GM12874 (cell line): ENCODE data around the gene COL1A2.

Experiments used
- TF ChIP-seq, protein P1 (sequence below): IDR thresholded peaks from 2 replicates; pipeline ENCODE4 v1.5.1; 2011; ENCODE audit warnings: low read depth, mild to moderate bottlenecking, control low read depth, low read length, moderate library complexity; ENCODE audit not compliant: insufficient read depth

The COL1A2 gene

DNA sequence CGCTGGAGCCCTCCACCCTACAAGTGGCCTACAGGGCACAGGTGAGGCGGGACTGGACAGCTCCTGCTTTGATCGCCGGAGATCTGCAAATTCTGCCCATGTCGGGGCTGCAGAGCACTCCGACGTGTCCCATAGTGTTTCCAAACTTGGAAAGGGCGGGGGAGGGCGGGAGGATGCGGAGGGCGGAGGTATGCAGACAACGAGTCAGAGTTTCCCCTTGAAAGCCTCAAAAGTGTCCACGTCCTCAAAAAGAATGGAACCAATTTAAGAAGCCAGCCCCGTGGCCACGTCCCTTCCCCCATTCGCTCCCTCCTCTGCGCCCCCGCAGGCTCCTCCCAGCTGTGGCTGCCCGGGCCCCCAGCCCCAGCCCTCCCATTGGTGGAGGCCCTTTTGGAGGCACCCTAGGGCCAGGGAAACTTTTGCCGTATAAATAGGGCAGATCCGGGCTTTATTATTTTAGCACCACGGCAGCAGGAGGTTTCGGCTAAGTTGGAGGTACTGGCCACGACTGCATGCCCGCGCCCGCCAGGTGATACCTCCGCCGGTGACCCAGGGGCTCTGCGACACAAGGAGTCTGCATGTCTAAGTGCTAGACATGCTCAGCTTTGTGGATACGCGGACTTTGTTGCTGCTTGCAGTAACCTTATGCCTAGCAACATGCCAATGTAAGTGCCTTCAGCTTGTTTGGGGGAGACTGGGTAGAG is at the start of gene COL1A2:
COL1A2 (plus strand) TSS at position 459 of the 704 bp plus-strand sequence; CDS start at position 596, 137 bp downstream.
- TF ChIP-seq, protein P1, sequence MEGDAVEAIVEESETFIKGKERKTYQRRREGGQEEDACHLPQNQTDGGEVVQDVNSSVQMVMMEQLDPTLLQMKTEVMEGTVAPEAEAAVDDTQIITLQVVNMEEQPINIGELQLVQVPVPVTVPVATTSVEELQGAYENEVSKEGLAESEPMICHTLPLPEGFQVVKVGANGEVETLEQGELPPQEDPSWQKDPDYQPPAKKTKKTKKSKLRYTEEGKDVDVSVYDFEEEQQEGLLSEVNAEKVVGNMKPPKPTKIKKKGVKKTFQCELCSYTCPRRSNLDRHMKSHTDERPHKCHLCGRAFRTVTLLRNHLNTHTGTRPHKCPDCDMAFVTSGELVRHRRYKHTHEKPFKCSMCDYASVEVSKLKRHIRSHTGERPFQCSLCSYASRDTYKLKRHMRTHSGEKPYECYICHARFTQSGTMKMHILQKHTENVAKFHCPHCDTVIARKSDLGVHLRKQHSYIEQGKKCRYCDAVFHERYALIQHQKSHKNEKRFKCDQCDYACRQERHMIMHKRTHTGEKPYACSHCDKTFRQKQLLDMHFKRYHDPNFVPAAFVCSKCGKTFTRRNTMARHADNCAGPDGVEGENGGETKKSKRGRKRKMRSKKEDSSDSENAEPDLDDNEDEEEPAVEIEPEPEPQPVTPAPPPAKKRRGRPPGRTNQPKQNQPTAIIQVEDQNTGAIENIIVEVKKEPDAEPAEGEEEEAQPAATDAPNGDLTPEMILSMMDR, result no peak

DNA sequence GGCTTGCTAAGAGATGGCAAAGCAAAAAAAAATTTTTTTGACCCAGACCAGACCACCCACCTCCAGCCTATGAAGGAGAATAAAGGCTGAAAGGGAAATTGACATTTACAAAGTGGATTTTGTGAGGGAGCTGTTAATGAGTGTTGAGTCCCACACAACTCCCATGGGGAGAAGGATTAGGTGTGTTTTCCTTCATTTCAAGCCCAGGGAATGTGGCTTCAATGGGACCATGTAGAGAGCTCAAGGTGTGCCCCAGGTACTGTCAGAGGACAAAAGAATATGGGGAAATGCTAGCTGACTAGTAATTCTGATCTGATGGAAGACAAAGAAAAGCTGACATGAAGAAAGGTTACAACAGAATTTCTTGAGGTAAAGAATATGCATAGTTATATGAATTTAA is 48.8 kb upstream of the COL1A2 start:
- TF ChIP-seq, protein P1, result no peak

DNA sequence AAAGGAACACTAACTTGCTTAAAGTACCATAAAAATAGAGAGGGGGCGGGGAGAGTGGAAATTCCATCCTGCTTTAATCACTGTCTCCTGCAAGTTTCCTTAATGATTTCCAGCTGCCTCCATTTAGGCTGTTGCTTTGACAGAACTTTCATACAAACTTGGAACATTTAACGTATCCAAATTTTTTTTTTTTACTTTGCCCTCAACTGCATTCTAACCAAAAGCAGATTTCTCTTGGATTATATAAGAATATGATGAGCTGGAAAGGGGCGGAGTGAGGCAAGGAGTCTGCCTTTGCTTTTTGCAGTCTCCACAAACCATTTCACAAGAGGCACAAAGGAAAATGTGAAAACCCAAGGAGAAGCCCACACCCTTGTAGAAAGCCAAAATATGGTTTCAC is 46.6 kb upstream of the COL1A2 start:
- TF ChIP-seq, protein P1, result no peak

DNA sequence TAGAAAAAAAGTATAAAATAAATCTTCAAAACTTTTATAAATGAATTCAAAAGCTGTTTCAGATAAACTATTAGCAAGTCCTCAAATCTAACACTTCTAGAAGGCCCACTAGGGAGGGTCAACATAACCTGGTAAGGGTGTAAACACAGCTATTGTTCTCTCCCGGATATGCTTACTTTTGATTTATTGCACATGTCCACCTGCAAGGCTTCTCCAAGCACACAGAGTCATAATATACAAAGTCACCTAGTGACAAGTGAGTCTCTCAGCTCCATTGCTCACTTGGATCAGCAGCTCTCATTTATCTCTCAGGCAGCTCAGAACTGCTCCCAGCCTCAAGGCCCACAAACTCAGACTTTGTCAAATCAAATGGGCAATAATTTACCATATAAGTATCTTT is 44.0 kb upstream of the COL1A2 start:
- TF ChIP-seq, protein P1, result no peak

DNA sequence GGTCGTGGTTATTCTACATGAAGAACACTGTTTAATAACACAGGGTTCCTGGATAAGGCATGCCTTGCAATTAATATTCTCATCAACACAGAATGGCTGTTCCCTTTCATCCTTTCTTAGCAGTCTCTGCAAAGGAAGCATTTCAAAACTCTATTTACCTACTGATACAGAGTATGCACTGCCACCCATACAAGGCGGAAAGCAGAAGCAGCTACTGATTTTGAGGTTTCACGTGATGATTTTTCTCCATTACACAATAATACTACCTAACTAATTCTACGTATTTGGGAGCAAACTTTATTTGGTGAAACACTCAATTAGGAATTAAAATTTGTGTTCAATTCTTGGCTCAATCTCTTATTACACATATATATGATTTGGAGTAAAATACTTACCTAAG is 43.0 kb upstream of the COL1A2 start:
- TF ChIP-seq, protein P1, result no peak

DNA sequence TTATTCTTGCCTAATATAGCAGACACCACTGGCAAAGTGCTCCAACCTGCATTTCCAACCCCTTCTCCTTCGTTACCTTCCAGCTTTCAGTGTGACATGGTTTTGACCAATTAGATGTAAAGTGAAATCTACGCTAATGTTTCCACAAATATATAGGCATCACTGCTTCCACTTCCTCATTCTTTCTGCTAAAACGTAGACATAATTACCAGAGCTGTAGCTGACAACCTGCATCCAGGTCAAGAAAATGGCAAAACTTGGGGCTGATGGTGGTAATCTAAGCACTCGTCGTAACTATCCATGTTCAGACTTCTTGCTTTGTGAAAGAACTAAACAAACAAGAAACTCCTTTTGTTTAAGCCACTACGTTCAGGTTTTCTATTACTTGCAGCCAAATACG is 41.8 kb upstream of the COL1A2 start:
- TF ChIP-seq, protein P1, result no peak

DNA sequence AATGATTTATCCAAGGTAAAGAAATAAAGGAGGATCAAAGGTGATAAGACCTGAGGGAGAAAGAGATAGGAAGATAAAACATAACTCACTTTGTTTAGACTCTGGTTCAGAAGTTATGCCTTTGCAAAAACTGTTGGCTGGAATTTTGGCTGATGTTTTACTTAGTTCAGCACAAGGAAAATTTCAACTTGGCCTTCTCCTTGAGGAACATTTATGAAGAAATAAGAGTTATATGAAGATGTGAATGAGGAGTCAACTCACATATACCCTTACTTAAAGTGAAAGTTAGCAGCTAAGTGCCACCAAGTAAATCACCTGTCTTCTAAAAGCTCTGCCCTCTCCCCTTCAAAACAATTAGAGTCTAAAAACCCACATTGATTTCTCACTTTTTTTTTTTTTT is 39.7 kb upstream of the COL1A2 start:
- TF ChIP-seq, protein P1, result no peak
